Panc1 (cell line): Measurements from ENCODE around the gene SMYD4. TPM values are rescaled to one million over a fixed set of nuclear protein-coding genes. Genes with fewer than 3 reads are reported as not detected.
"Not testable (repeated sequence)": the region's sequence is repeated elsewhere in the genome, so short reads cannot be mapped to it uniquely, and the experiment has no call there.

Source experiments
- ATAC-seq: fragments of 200-7000 bp; cut with Tn5 transposase; 2 replicates; pipeline ENCODE4 v1.9.1; 2020; ENCODE audit warnings: mild to moderate bottlenecking, moderate library complexity
- BruUV-seq: library from RNA; stranded (reverse); fragments of 400-500 nt; replicated peaks from 2 replicates; lab custom pipeline; 2021; lab: Mats Ljungman, UMichigan
- CTCF ChIA-PET: fragments of 300-600 bp; sonication (Branson Sonifier 250); formaldehyde crosslinking; loops from one replicate; lab custom pipeline; 2022; ENCODE audit warnings: antibody characterized with exemption; lab: Charles Lee
- POLR2A ChIA-PET: fragments of 300-600 bp; sonication (Branson Sonifier 250); formaldehyde crosslinking; loops from one replicate; lab custom pipeline; 2022; ENCODE audit warnings: antibody characterized with exemption; lab: Charles Lee
- DNase-seq: peaks from one replicate; pipeline ENCODE4 v3.0.0-alpha.2; 2010; ENCODE audit warnings: low read depth, low spot score
- H3K27ac ChIP-seq: 2 replicates; pipeline ENCODE4 v1.5.1; 2011; ENCODE audit warnings: mild to moderate bottlenecking, low read length, inconsistent platforms
- H3K27me3 ChIP-seq: fragments of 200-500 bp; sonication (Bioruptor generic); 2 replicates; pipeline ENCODE4 v1.6.0; 2014; ENCODE audit warnings: low read length, inconsistent platforms; ENCODE audit not compliant: control insufficient read depth, insufficient read depth
- H3K36me3 ChIP-seq: fragments of 200-500 bp; sonication (Bioruptor generic); 2 replicates; pipeline ENCODE4 v1.5.1; 2014; ENCODE audit warnings: inconsistent platforms, mild to moderate bottlenecking, low read length, moderate library complexity; ENCODE audit not compliant: control insufficient read depth, insufficient read depth
- H3K4me1 ChIP-seq: 2 replicates; pipeline ENCODE4 v1.5.1; 2011; ENCODE audit warnings: inconsistent platforms, mild to moderate bottlenecking, low read length, moderate library complexity; ENCODE audit not compliant: control insufficient read depth, insufficient read depth
- H3K4me3 ChIP-seq, 2 experiments: 2 replicates each; pipeline ENCODE4 v1.5.1; 2011 to 2012; ENCODE audit warnings: low read depth in 2 of 2, low read length in 2 of 2, mild to moderate bottlenecking in 2 of 2, inconsistent platforms in 1 of 2, moderate library complexity in 1 of 2
- H3K9me3 ChIP-seq: fragments of 200-500 bp; sonication (Bioruptor generic); 2 replicates; pipeline ENCODE4 v1.5.1; 2014; ENCODE audit warnings: low read depth, mild to moderate bottlenecking, inconsistent platforms, low read length, moderate library complexity; ENCODE audit not compliant: control insufficient read depth, insufficient read depth
- POLR2AphosphoS5 ChIP-seq: IDR thresholded peaks from 2 replicates; pipeline ENCODE4 v1.6.1; 2012; ENCODE audit warnings: mild to moderate bottlenecking, low read depth, low read length, moderate library complexity
- SIN3A ChIP-seq: IDR thresholded peaks from 2 replicates; pipeline ENCODE4 v1.6.1; 2012; ENCODE audit warnings: low read depth, mild to moderate bottlenecking, low read length, moderate library complexity, borderline replicate concordance; ENCODE audit not compliant: insufficient read depth
- TCF7L2 ChIP-seq: IDR thresholded peaks from 2 replicates; pipeline ENCODE4 v1.6.1; 2011; ENCODE audit warnings: mild to moderate bottlenecking, low read depth, low read length, inconsistent platforms
- in situ Hi-C: cut with HindIII; loops from 2 replicates; pipeline ENCODE4 v1.10.0; 2016; ENCODE audit warnings: low sequenced_read_pairs, low pct_unique_long_range_greater_than_20kb
- intact Hi-C: fragments of 100-400 bp; cut with micrococcal nuclease; formaldehyde crosslinking; loops from one replicate; pipeline ENCODE4 v1.10.0; 2022; ENCODE audit not compliant: unreplicated experiment
- total RNA-seq: library from RNA; stranded (reverse); gene quantifications from one replicate; pipeline ENCODE4 v1.2.1, GENCODE V29; 2021; ENCODE audit not compliant: unreplicated experiment
- TF ChIP-seq, protein P1 (sequence below), 2 experiments: IDR thresholded peaks; 2 replicates each; pipeline ENCODE4 v1.6.1; 2011 to 2012; ENCODE audit warnings: low read depth in 2 of 2, control low read depth in 1 of 2, low read length in 1 of 2, mild to moderate bottlenecking in 1 of 2, moderate library complexity in 1 of 2; ENCODE audit not compliant: insufficient read depth in 1 of 2
- TF ChIP-seq, protein P2 (sequence below): fragments of 450-650 bp; IDR thresholded peaks from 2 replicates; pipeline ENCODE4 v1.5.1; 2017; ENCODE audit warnings: mild to moderate bottlenecking

The SMYD4 gene
- total RNA-seq, 1 experiment from 2014 or later: 17.1 TPM

DNA sequence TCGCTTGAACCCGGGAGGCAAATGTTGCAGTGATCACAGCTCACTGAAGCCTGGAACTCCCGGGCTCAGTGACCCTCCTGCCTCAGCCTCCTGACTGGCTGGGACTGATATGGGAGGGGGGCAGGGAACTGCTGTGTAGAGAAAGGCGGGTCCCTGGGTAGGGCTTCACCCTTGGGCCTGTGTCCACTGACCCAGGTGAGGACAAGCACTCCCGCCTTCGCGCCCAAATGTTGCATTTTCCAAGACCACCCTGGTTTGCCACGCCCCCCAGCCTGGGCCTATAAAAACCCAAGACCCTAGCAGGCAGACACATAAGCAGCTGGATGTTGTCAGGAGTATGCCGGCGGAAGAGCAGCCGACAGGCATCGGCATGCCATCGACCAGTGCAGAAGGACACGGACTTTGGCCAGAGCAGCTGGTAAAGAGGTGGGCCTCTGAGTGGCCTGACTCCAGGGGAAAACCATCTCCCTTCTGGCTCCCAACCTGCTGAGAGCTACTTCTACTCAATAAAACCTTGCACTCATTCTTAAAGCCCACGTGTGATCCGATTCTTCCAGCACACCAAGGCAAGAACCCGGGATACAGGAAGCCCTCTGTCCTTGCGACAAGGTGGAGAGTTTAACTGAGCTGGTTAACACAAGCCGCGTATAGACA, 19.1 kb downstream of the SMYD4 start:
- ChIA-PET CTCF (no interaction called here), POLR2A (no interaction called here)
- intact Hi-C loops (no loop called here), in situ Hi-C loops (no loop called here)
- ATAC-seq: no peak
- DNase-seq: no peak
- no peak overlapping the region for H3K4me3 ChIP-seq
- H3K4me1 ChIP-seq: no peaks in the 10 kb centered on the region
- no peaks in the 10 kb centered on the region; the same call in 1 of the 2 replicates for H3K36me3 ChIP-seq
- TF ChIP-seq SIN3A: no peak
- TF ChIP-seq, protein P1, sequence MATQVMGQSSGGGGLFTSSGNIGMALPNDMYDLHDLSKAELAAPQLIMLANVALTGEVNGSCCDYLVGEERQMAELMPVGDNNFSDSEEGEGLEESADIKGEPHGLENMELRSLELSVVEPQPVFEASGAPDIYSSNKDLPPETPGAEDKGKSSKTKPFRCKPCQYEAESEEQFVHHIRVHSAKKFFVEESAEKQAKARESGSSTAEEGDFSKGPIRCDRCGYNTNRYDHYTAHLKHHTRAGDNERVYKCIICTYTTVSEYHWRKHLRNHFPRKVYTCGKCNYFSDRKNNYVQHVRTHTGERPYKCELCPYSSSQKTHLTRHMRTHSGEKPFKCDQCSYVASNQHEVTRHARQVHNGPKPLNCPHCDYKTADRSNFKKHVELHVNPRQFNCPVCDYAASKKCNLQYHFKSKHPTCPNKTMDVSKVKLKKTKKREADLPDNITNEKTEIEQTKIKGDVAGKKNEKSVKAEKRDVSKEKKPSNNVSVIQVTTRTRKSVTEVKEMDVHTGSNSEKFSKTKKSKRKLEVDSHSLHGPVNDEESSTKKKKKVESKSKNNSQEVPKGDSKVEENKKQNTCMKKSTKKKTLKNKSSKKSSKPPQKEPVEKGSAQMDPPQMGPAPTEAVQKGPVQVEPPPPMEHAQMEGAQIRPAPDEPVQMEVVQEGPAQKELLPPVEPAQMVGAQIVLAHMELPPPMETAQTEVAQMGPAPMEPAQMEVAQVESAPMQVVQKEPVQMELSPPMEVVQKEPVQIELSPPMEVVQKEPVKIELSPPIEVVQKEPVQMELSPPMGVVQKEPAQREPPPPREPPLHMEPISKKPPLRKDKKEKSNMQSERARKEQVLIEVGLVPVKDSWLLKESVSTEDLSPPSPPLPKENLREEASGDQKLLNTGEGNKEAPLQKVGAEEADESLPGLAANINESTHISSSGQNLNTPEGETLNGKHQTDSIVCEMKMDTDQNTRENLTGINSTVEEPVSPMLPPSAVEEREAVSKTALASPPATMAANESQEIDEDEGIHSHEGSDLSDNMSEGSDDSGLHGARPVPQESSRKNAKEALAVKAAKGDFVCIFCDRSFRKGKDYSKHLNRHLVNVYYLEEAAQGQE (IDR thresholded peaks at IDR 0.05; ENCODE audit: insufficient read depth in 1 of 2, low read depth in 2 of 2, low read length in 1 of 2): no peak
- H3K9me3 ChIP-seq: no peaks in the 10 kb centered on the region
- no TSS peak for BruUV-seq
- H3K27me3 ChIP-seq: no peaks in the 10 kb centered on the region
- no peak overlapping the region for H3K27ac ChIP-seq

DNA sequence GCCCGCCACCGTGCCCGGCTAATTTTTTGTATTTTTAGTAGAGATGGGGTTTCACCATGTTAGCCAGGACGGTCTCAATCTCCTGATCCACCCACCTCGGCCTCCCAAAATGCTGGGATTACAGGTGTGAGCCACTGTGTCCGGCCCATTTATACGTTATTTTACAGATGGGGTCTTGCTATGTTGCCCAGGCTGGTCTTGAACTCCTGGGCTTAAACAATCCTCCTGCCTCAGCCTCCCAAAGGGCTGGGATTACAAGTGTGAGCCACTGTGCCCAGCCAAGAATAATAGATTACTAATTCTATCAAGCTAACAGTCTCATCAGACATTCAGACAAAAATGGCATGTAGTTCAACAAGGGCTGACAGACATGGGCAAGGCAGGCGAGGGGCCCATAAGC, 19.9 kb downstream of the SMYD4 start:
- H3K36me3 ChIP-seq, H3K4me3 ChIP-seq, BruUV-seq, H3K4me1 ChIP-seq, ATAC-seq, POLR2A ChIA-PET, DNase-seq, H3K27ac ChIP-seq, CTCF ChIA-PET, H3K9me3 ChIP-seq, intact Hi-C loops, H3K27me3 ChIP-seq, in situ Hi-C loops: not testable (repeated sequence)

DNA sequence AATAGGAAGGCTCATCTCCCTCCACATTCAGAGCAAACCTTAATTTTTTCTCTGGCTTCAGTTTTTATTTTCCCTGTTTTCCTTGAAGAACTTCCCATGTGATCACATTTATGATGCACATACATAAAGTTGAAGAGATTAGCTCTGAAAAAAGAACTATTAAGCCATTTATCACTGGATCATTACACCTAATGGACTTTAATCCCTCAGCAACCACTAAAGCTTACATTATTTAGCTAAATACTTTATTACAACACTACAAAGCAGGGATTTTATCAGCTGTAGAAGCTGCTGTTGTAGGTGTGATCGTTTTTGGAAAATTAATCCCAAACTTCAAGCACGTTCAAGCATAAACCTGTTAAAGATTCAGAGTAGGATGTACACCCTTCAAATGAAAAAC, 21.1 kb downstream of the SMYD4 start:
- DNase-seq: no peak
- H3K36me3 ChIP-seq: no peaks in the 10 kb centered on the region; the same call in 1 of the 2 replicates
- H3K27me3 ChIP-seq: no peaks in the 10 kb centered on the region
- no peak for ATAC-seq
- H3K4me3 ChIP-seq: no peak overlapping the region
- H3K4me1 ChIP-seq: no peaks in the 10 kb centered on the region
- CTCF ChIA-PET: no interaction called here
- no peak overlapping the region for H3K27ac ChIP-seq
- intact Hi-C loops (no loop called here), in situ Hi-C loops (no loop called here)
- H3K9me3 ChIP-seq: no peaks in the 10 kb centered on the region
- TF ChIP-seq TCF7L2 (no peak), POLR2AphosphoS5 (no peak), SIN3A (no peak)
- TF ChIP-seq, protein P2, sequence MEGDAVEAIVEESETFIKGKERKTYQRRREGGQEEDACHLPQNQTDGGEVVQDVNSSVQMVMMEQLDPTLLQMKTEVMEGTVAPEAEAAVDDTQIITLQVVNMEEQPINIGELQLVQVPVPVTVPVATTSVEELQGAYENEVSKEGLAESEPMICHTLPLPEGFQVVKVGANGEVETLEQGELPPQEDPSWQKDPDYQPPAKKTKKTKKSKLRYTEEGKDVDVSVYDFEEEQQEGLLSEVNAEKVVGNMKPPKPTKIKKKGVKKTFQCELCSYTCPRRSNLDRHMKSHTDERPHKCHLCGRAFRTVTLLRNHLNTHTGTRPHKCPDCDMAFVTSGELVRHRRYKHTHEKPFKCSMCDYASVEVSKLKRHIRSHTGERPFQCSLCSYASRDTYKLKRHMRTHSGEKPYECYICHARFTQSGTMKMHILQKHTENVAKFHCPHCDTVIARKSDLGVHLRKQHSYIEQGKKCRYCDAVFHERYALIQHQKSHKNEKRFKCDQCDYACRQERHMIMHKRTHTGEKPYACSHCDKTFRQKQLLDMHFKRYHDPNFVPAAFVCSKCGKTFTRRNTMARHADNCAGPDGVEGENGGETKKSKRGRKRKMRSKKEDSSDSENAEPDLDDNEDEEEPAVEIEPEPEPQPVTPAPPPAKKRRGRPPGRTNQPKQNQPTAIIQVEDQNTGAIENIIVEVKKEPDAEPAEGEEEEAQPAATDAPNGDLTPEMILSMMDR: no peak
- TF ChIP-seq, protein P1 (IDR thresholded peaks at IDR 0.05; ENCODE audit: insufficient read depth in 1 of 2, low read depth in 2 of 2, low read length in 1 of 2): no peak
- POLR2A ChIA-PET: no interaction called here
- BruUV-seq: no TSS peak
